Fibroblast of pulmonary artery (primary cell): Measurements from ENCODE around the gene ZNF516.

Experiments used
- DNase-seq: peaks from one replicate; pipeline ENCODE4 v3.0.0-alpha.2; 2010; ENCODE audit warnings: low read depth
- H3K4me3 ChIP-seq: replicated peaks from 2 replicates; pipeline ENCODE4 v1.5.1; 2011; ENCODE audit warnings: low read depth, mild to moderate bottlenecking, control low read depth, low read length, moderate library complexity
- TF ChIP-seq, protein P1 (sequence below): IDR thresholded peaks from 2 replicates; pipeline ENCODE4 v1.5.1; 2011; ENCODE audit warnings: mild to moderate bottlenecking, control low read depth, low read length, inconsistent platforms; ENCODE audit errors: missing control alignments

ZNF516 gene

DNA sequence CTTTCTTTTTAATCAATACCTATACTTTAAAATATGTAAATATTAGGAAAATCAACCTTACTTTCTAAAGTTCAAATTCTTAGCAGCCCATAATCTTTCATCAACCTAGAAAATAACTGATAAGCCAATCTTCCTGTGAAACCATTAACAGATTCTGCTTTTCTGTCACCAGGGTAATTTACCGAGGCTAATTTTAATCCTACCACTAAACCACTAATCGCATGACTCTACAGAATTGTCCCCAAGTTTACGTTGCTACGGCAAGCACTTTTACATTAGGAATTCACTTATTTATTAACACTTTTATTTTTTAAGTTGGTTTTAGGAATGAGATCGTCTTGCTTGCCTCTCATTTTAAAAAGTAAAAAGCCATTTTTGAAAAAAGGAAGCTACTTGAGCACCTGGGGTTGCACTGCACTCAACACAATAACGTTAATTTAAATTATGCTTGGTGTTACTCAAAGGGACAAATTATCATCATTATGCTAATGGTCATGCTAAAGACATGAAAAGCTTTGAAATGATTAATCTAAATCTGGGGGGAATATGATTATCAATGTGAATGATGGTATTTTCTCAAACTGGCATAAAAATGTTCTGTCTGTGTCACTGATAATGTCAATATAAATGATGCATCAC lies 10.2 kb downstream of the ZNF516 start:
- TF ChIP-seq, protein P1, sequence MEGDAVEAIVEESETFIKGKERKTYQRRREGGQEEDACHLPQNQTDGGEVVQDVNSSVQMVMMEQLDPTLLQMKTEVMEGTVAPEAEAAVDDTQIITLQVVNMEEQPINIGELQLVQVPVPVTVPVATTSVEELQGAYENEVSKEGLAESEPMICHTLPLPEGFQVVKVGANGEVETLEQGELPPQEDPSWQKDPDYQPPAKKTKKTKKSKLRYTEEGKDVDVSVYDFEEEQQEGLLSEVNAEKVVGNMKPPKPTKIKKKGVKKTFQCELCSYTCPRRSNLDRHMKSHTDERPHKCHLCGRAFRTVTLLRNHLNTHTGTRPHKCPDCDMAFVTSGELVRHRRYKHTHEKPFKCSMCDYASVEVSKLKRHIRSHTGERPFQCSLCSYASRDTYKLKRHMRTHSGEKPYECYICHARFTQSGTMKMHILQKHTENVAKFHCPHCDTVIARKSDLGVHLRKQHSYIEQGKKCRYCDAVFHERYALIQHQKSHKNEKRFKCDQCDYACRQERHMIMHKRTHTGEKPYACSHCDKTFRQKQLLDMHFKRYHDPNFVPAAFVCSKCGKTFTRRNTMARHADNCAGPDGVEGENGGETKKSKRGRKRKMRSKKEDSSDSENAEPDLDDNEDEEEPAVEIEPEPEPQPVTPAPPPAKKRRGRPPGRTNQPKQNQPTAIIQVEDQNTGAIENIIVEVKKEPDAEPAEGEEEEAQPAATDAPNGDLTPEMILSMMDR: no peak
- no peak for DNase-seq
- H3K4me3 ChIP-seq: no peak overlapping the region

DNA sequence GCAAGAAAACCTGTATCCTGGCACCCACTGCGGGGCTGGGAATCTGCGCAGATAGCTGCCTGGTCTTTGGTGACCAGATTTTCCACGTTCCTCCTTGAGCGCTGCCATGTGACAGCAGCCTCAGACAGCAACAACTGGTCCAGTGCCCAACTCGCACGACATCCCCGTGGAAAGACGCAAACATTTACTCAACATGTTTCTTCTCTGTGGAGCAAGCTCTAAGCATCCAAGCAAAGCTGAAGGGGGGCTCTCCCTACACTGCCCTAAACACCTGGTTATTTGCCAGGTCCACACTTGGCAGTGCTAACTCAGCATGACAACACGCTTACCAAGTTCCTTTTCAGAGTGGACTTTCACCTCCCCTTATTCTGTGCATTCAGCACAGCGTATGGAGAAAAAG lies 11.3 kb downstream of the ZNF516 start:
- TF ChIP-seq, protein P1: no peak

GRCh38 chr18:76482971-76483691 lies 11.9 kb downstream of the ZNF516 start:
- no peak overlapping the region for H3K4me3 ChIP-seq
- TF ChIP-seq, protein P1: no peak
- no peak for DNase-seq

More for the DNA sequence above, 11.3 kb downstream of the ZNF516 start:
- no peak overlapping the region for H3K4me3 ChIP-seq
- DNase-seq: no peak

DNA sequence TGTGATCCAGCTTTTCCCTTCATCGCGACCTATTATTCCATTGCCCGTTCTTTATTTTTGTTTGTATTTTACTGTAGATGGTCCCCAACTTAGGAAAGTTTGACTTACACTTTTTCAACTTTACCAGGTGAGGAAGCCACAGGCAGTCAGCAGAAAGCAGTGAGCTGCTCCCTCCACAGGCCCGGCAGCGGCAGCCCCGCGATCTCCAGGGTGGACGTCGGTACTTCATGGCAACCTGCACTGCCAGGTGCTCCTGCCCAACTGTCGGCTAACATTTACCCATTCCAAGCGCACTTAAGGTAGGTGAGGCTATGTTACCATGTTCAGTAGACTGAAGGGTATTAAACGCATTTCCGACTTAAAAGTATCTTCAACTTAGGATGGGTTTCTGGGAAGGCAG lies 12.8 kb downstream of the ZNF516 start:
- TF ChIP-seq, protein P1: no peak
- DNase-seq: no peak
- no peak overlapping the region for H3K4me3 ChIP-seq

DNA sequence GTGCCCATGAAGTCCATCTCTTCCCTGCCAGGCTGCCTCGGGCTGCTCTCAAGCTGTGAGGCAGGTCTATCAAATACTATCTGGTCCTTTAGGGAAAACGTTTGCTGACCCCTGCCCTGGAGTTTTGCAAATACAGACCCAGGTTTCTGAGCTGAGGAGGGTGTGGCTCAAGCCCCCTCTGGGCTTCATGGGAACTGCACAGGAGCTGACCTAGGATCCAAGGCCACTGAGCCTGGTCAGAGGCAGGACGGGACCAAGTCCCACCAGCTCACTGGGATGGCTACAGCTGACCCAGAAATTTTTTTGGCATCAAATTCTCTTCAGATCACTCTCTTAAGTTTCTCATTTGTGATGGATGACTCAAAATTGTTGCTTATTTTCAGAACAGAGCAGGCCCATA lies 14.1 kb downstream of the ZNF516 start:
- no peak for DNase-seq
- TF ChIP-seq, protein P1: peak; percentile 18
- H3K4me3 ChIP-seq: no peak overlapping the region

- no peak for DNase-seq
- TF ChIP-seq, protein P1: no peak
- H3K4me3 ChIP-seq: no peak overlapping the region
Measured at GRCh38 chr18:76479351-76480238, 15.4 kb downstream of the ZNF516 start.
